ENCODE measurements around the gene PWP1.
"Not testable (repeated sequence)": the region's sequence is repeated elsewhere in the genome, so short reads cannot be mapped to it uniquely, and the experiment has no call there.

PWP1 gene

GRCh38 chr12:107668320-107669098 is 17.1 kb upstream of the PWP1 start:
- DNase-seq (ENCODE audit: low read depth in 3 of 3) = no peak

GRCh38 chr12:107669946-107670345 is 15.7 kb upstream of the PWP1 start:
- DNase-seq (ENCODE audit: low read depth in 3 of 3) = no peak

- DNase-seq (ENCODE audit: low read depth in 3 of 3) = peak in 1 of 3 donors; percentile 34
Measured at GRCh38 chr12:107670999-107671643, 14.5 kb upstream of the PWP1 start.

GRCh38 chr12:107677671-107678070 is 7.9 kb upstream of the PWP1 start:
- DNase-seq (ENCODE audit: low read depth in 3 of 3) = no peak

GRCh38 chr12:107679336-107679735 is 6.3 kb upstream of the PWP1 start:
- no peak for DNase-seq (ENCODE audit: low read depth in 3 of 3)

- DNase-seq (ENCODE audit: low read depth in 3 of 3) = no peak
Measured at GRCh38 chr12:107681455-107681835, 4.2 kb upstream of the PWP1 start.

- no peak for DNase-seq (ENCODE audit: low read depth in 3 of 3)
Measured at GRCh38 chr12:107681836-107682820, 3.5 kb upstream of the PWP1 start.

- no peak for DNase-seq (ENCODE audit: low read depth in 3 of 3)
Measured at GRCh38 chr12:107684029-107684795, 1.4 kb upstream of the PWP1 start.

GRCh38 chr12:107684990-107685359 is 624 bp upstream of the PWP1 start:
- DNase-seq (ENCODE audit: low read depth in 3 of 3) = peak in 1 of 3 donors; percentile 9

GRCh38 chr12:107695772-107696171 is 10.2 kb downstream of the PWP1 start:
- DNase-seq (ENCODE audit: low read depth in 3 of 3) = not testable (repeated sequence)

- DNase-seq (ENCODE audit: low read depth in 3 of 3) = no peak
Measured at GRCh38 chr12:107702106-107702505, 16.5 kb downstream of the PWP1 start.

GRCh38 chr12:107704041-107704440 is 18.4 kb downstream of the PWP1 start:
- DNase-seq (ENCODE audit: low read depth in 3 of 3) = no peak

GRCh38 chr12:107705522-107705921 is 19.9 kb downstream of the PWP1 start:
- DNase-seq (ENCODE audit: low read depth in 3 of 3) = not testable (repeated sequence)

- no peak for DNase-seq (ENCODE audit: low read depth in 3 of 3)
Measured at GRCh38 chr12:107715780-107716179, 30.2 kb downstream of the PWP1 start.

GRCh38 chr12:107718606-107719005 is 33.0 kb downstream of the PWP1 start:
- DNase-seq (ENCODE audit: low read depth in 3 of 3) = no peak

GRCh38 chr12:107727327-107727726 is 41.7 kb downstream of the PWP1 start:
- DNase-seq (ENCODE audit: low read depth in 3 of 3) = not testable (repeated sequence)

GRCh38 chr12:107727742-107728141 is 42.1 kb downstream of the PWP1 start:
- not testable (repeated sequence) for DNase-seq (ENCODE audit: low read depth in 3 of 3)

GRCh38 chr12:107730618-107731341 is 45.2 kb downstream of the PWP1 start:
- no peak for DNase-seq (ENCODE audit: low read depth in 3 of 3)

GRCh38 chr12:107731366-107731765 is 45.8 kb downstream of the PWP1 start:
- DNase-seq (ENCODE audit: low read depth in 3 of 3) = no peak

- DNase-seq (ENCODE audit: low read depth in 3 of 3) = no peak
Measured at GRCh38 chr12:107732365-107732764, 46.8 kb downstream of the PWP1 start.

GRCh38 chr12:107734139-107734538 is 48.5 kb downstream of the PWP1 start:
- no peak for DNase-seq (ENCODE audit: low read depth in 3 of 3)
